Osteoblast (primary cell): ENCODE measurements around the gene MAGEA9. TPM values are rescaled to one million over a fixed set of nuclear protein-coding genes. Genes with fewer than 3 reads are reported as not detected.
"Not testable (repeated sequence)": the region's sequence is repeated elsewhere in the genome, so short reads cannot be mapped to it uniquely, and the experiment has no call there.

Experiments used
- DNase-seq: peaks from one replicate; pipeline ENCODE4 v3.0.0; 2011; ENCODE audit warnings: low spot score, mixed read lengths; ENCODE audit not compliant: insufficient read length; ENCODE audit errors: missing footprints
- H2AFZ ChIP-seq: 2 replicates; pipeline ENCODE4 v1.6.0; 2011; ENCODE audit warnings: mild to moderate bottlenecking, low read length
- H3K27ac ChIP-seq: 2 replicates; pipeline ENCODE4 v1.5.1; 2011; ENCODE audit warnings: mild to moderate bottlenecking, low read depth, low read length, moderate library complexity
- H3K27me3 ChIP-seq: 2 replicates; pipeline ENCODE4 v1.6.0; 2012; ENCODE audit warnings: mild to moderate bottlenecking, control low read depth, inconsistent platforms, low read length, moderate library complexity; ENCODE audit not compliant: insufficient read depth
- H3K36me3 ChIP-seq: 2 replicates; pipeline ENCODE4 v1.5.1; 2011; ENCODE audit warnings: mild to moderate bottlenecking, low read length, control low read depth, moderate library complexity; ENCODE audit not compliant: insufficient read depth
- H3K4me1 ChIP-seq: 2 replicates; pipeline ENCODE4 v1.5.1; 2011; ENCODE audit warnings: mild to moderate bottlenecking, low read length, control low read depth, moderate library complexity; ENCODE audit not compliant: insufficient read depth
- H3K4me2 ChIP-seq: 2 replicates; pipeline ENCODE4 v1.6.0; 2011; ENCODE audit warnings: mild to moderate bottlenecking, low read length; ENCODE audit not compliant: insufficient read depth
- H3K4me3 ChIP-seq: fragments of 200-600 bp; sonication (generic); 3 replicates; pipeline ENCODE4 v1.5.1; 2012; ENCODE audit warnings: mild to moderate bottlenecking, low read length, inconsistent platforms; ENCODE audit not compliant: insufficient read depth
- H3K79me2 ChIP-seq: 2 replicates; pipeline ENCODE4 v1.6.0; 2012; ENCODE audit warnings: mild to moderate bottlenecking, low read length, control low read depth, inconsistent platforms; ENCODE audit not compliant: insufficient read depth
- H3K9me3 ChIP-seq: 2 replicates; pipeline ENCODE4 v1.5.1; 2011; ENCODE audit warnings: low read depth, low read length, control low read depth
- H4K20me1 ChIP-seq: 2 replicates; pipeline ENCODE4 v1.6.0; 2012; ENCODE audit warnings: mild to moderate bottlenecking, low read length, control low read depth; ENCODE audit not compliant: insufficient read depth
- CTCF ChIP-seq: IDR thresholded peaks from 2 replicates; pipeline ENCODE4 v1.5.1; 2011; ENCODE audit warnings: mild to moderate bottlenecking, low read depth, low read length, moderate library complexity; ENCODE audit errors: extremely low read depth
- total RNA-seq: library from RNA; depleted of rRNA; stranded (reverse); fragments of >200 nt; gene quantifications from 2 replicates; pipeline ENCODE4 v1.2.3, GENCODE V29; 2012

The MAGEA9 gene
- total RNA-seq, 1 donor, result not detected

GRCh38 chrX:149773768-149774167 lies 8.0 kb upstream of the MAGEA9 start, which contains the start of gene HSFX1:
Gene HSFX1 (plus strand): TSS chrX:149774068. CDS start chrX:149774682, 614 bp downstream.
- H3K9me3 ChIP-seq, H3K27ac ChIP-seq, H3K36me3 ChIP-seq, H2AFZ ChIP-seq, H3K4me1 ChIP-seq, H4K20me1 ChIP-seq, H3K4me2 ChIP-seq, H3K27me3 ChIP-seq, H3K4me3 ChIP-seq, H3K79me2 ChIP-seq, DNase-seq: not testable (repeated sequence)

GRCh38 chrX:149777999-149778398 lies 3.7 kb upstream of the MAGEA9 start:
- not testable (repeated sequence) for H3K36me3 ChIP-seq, H3K4me1 ChIP-seq, H3K4me2 ChIP-seq, H3K79me2 ChIP-seq, H3K4me3 ChIP-seq, DNase-seq, H3K9me3 ChIP-seq, H2AFZ ChIP-seq, H3K27ac ChIP-seq, H4K20me1 ChIP-seq, H3K27me3 ChIP-seq

GRCh38 chrX:149795531-149795930 lies 13.8 kb downstream of the MAGEA9 start:
- H3K27me3 ChIP-seq, H4K20me1 ChIP-seq, H3K4me2 ChIP-seq, H3K79me2 ChIP-seq, H3K4me1 ChIP-seq, H3K27ac ChIP-seq, H3K4me3 ChIP-seq, H3K9me3 ChIP-seq, DNase-seq, H3K36me3 ChIP-seq, H2AFZ ChIP-seq: not testable (repeated sequence)

- Histone ChIP-seq H3K79me2 (no peaks in the 10 kb centered on the region), H2AFZ (no peak overlapping the region), H4K20me1 (no peaks in the 10 kb centered on the region), H3K4me2 (no peak overlapping the region), H3K4me3 (no peak overlapping the region), H3K36me3 (no peaks in the 10 kb centered on the region), H3K27ac (no peak overlapping the region), H3K27me3 (no peaks in the 10 kb centered on the region), H3K4me1 (no peaks in the 10 kb centered on the region), H3K9me3 (no peaks in the 10 kb centered on the region)
- DNase-seq, result no peak
- TF ChIP-seq CTCF, result no peak
Observed at GRCh38 chrX:149799095-149799714, 17.5 kb downstream of the MAGEA9 start.

GRCh38 chrX:149799938-149800337 lies 18.2 kb downstream of the MAGEA9 start:
- Histone ChIP-seq H3K4me2 (no peak overlapping the region), H4K20me1 (no peaks in the 10 kb centered on the region), H3K4me3 (no peak overlapping the region), H3K27ac (no peak overlapping the region), H3K36me3 (no peaks in the 10 kb centered on the region), H3K27me3 (no peaks in the 10 kb centered on the region), H3K79me2 (no peaks in the 10 kb centered on the region), H3K9me3 (no peaks in the 10 kb centered on the region), H3K4me1 (no peaks in the 10 kb centered on the region), H2AFZ (no peak overlapping the region)
- DNase-seq, result no peak
- no peak for TF ChIP-seq CTCF
